Measurements from ENCODE around the gene S100Z. TPM values are rescaled to one million over a fixed set of nuclear protein-coding genes. Genes with fewer than 3 reads are reported as not detected.

S100Z gene
- total RNA-seq, 1 donor from 2014 or later = not detected

DNA sequence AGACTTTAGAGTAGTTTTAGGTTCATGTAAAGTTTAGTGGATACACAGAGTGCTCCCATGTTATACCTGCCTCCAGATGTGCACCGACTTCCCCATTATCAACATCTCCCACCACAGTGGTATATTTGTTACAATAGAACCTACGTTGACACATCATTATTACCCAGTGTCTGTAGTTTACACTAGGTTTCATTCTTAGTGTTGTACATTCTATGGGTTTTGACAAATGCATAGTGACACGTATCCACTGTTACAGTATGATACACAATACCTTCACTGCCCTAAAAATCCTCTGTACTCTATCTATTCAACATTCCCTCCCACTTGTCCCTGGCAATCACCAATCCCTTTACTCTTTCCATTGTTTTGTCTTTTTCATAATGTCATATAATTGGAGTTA is 68.7 kb downstream of the S100Z start:
- Histone ChIP-seq H4K20me1 (ENCODE audit: insufficient read depth, low read length) (no peaks in the 10 kb centered on the region), H3K27ac (ENCODE audit: low read depth, low read length) (no peak overlapping the region), H3K9me3 (ENCODE audit: insufficient read depth, low read depth, low read length) (no peaks in the 10 kb centered on the region), H3K4me3 (ENCODE audit: insufficient read depth, low read depth, low read length) (no peak overlapping the region), H3K9ac (ENCODE audit: low read length) (no peak overlapping the region), H3K27me3 (ENCODE audit: insufficient read depth, low read length) (no peaks in the 10 kb centered on the region), H3K36me3 (ENCODE audit: insufficient read depth, low read length) (no peaks in the 10 kb centered on the region), H3K79me2 (ENCODE audit: insufficient read depth, low read length) (no peaks in the 10 kb centered on the region), H3K4me2 (ENCODE audit: low read length) (no peak overlapping the region), H3K4me1 (ENCODE audit: insufficient read depth, low read length) (no peaks in the 10 kb centered on the region), H2AFZ (ENCODE audit: low read depth, low read length) (no peak overlapping the region)
- no peak for DNase-seq (ENCODE audit: low read depth)
- Mint-ChIP-seq H3K27me3 (ENCODE audit: low read depth, unreplicated experiment) (peaks cover 3% of the 10 kb centered on the region), H3K36me3 (ENCODE audit: low read depth, unreplicated experiment) (no peaks in the 10 kb centered on the region), H3K27ac (ENCODE audit: unreplicated experiment) (no peak overlapping the region), H3K9me3 (ENCODE audit: unreplicated experiment) (peaks cover 3% of the 10 kb centered on the region), H3K4me1 (ENCODE audit: low read depth, unreplicated experiment) (no peaks in the 10 kb centered on the region), H3K4me3 (ENCODE audit: unreplicated experiment) (no peak overlapping the region)
- TF ChIP-seq CTCF (IDR thresholded peaks at IDR 0.05; ENCODE audit: insufficient read depth, low read depth, low read length) (no peak), EZH2 (IDR thresholded peaks at IDR 0.05; ENCODE audit: insufficient read depth, low read length) (no peak)
- FAIRE-seq = no peak

GRCh38 chr5:76920491-76920890 is 70.7 kb downstream of the S100Z start:
- TF ChIP-seq EZH2 (IDR thresholded peaks at IDR 0.05; ENCODE audit: insufficient read depth, low read length) = no peak
- no peak for TF ChIP-seq CTCF (IDR thresholded peaks at IDR 0.05; ENCODE audit: insufficient read depth, low read depth, low read length)

GRCh38 chr5:76926329-76927105 is 76.7 kb downstream of the S100Z start:
- Mint-ChIP-seq H3K4me3 (ENCODE audit: unreplicated experiment) (no peak overlapping the region), H3K27me3 (ENCODE audit: low read depth, unreplicated experiment) (peaks cover 2% of the 10 kb centered on the region), H3K36me3 (ENCODE audit: low read depth, unreplicated experiment) (no peaks in the 10 kb centered on the region), H3K9me3 (ENCODE audit: unreplicated experiment) (no peaks in the 10 kb centered on the region), H3K4me1 (ENCODE audit: low read depth, unreplicated experiment) (no peaks in the 10 kb centered on the region), H3K27ac (ENCODE audit: unreplicated experiment) (no peak overlapping the region)
- H3K4me2 ChIP-seq (ENCODE audit: low read length) = peak overlapping the region; percentile 61
- H2AFZ ChIP-seq (ENCODE audit: low read depth, low read length) = peak overlapping the region; percentile 60
- H3K79me2 ChIP-seq (ENCODE audit: insufficient read depth, low read length) = no peaks in the 10 kb centered on the region
- DNase-seq (ENCODE audit: low read depth) = no peak
- H3K4me1 ChIP-seq (ENCODE audit: insufficient read depth, low read length) = peaks cover 5% of the 10 kb centered on the region
- H3K36me3 ChIP-seq (ENCODE audit: insufficient read depth, low read length) = no peaks in the 10 kb centered on the region
- H4K20me1 ChIP-seq (ENCODE audit: insufficient read depth, low read length) = no peaks in the 10 kb centered on the region
- no peak for TF ChIP-seq EZH2 (IDR thresholded peaks at IDR 0.05; ENCODE audit: insufficient read depth, low read length)
- TF ChIP-seq CTCF (IDR thresholded peaks at IDR 0.05; ENCODE audit: insufficient read depth, low read depth, low read length) = no peak
- peak overlapping the region; percentile 13 for H3K9ac ChIP-seq (ENCODE audit: low read length)
- FAIRE-seq = no peak
- H3K27me3 ChIP-seq (ENCODE audit: insufficient read depth, low read length) = no peaks in the 10 kb centered on the region
- H3K4me3 ChIP-seq (ENCODE audit: insufficient read depth, low read depth, low read length) = no peak overlapping the region
- H3K9me3 ChIP-seq (ENCODE audit: insufficient read depth, low read depth, low read length) = no peaks in the 10 kb centered on the region
- no peak overlapping the region for H3K27ac ChIP-seq (ENCODE audit: low read depth, low read length)

More at GRCh38 chr5:76920491-76920890, 70.7 kb downstream of the S100Z start:
- Histone ChIP-seq H3K36me3 (ENCODE audit: insufficient read depth, low read length) (no peaks in the 10 kb centered on the region), H3K27me3 (ENCODE audit: insufficient read depth, low read length) (no peaks in the 10 kb centered on the region), H3K27ac (ENCODE audit: low read depth, low read length) (no peak overlapping the region), H3K9me3 (ENCODE audit: insufficient read depth, low read depth, low read length) (no peaks in the 10 kb centered on the region), H3K4me3 (ENCODE audit: insufficient read depth, low read depth, low read length) (no peak overlapping the region), H3K4me2 (ENCODE audit: low read length) (no peak overlapping the region), H2AFZ (ENCODE audit: low read depth, low read length) (no peak overlapping the region), H3K79me2 (ENCODE audit: insufficient read depth, low read length) (no peaks in the 10 kb centered on the region), H3K4me1 (ENCODE audit: insufficient read depth, low read length) (no peaks in the 10 kb centered on the region), H4K20me1 (ENCODE audit: insufficient read depth, low read length) (no peaks in the 10 kb centered on the region), H3K9ac (ENCODE audit: low read length) (no peak overlapping the region)
- DNase-seq (ENCODE audit: low read depth) (no peak), FAIRE-seq (no peak)
- Mint-ChIP-seq H3K4me1 (ENCODE audit: low read depth, unreplicated experiment) (no peaks in the 10 kb centered on the region), H3K27me3 (ENCODE audit: low read depth, unreplicated experiment) (peaks cover 3% of the 10 kb centered on the region), H3K27ac (ENCODE audit: unreplicated experiment) (no peak overlapping the region), H3K9me3 (ENCODE audit: unreplicated experiment) (no peaks in the 10 kb centered on the region), H3K4me3 (ENCODE audit: unreplicated experiment) (no peak overlapping the region), H3K36me3 (ENCODE audit: low read depth, unreplicated experiment) (no peaks in the 10 kb centered on the region)

Measured in astrocyte (in vitro differentiated cells and primary cell).